ENCODE results near the gene RRP8.

DNA sequence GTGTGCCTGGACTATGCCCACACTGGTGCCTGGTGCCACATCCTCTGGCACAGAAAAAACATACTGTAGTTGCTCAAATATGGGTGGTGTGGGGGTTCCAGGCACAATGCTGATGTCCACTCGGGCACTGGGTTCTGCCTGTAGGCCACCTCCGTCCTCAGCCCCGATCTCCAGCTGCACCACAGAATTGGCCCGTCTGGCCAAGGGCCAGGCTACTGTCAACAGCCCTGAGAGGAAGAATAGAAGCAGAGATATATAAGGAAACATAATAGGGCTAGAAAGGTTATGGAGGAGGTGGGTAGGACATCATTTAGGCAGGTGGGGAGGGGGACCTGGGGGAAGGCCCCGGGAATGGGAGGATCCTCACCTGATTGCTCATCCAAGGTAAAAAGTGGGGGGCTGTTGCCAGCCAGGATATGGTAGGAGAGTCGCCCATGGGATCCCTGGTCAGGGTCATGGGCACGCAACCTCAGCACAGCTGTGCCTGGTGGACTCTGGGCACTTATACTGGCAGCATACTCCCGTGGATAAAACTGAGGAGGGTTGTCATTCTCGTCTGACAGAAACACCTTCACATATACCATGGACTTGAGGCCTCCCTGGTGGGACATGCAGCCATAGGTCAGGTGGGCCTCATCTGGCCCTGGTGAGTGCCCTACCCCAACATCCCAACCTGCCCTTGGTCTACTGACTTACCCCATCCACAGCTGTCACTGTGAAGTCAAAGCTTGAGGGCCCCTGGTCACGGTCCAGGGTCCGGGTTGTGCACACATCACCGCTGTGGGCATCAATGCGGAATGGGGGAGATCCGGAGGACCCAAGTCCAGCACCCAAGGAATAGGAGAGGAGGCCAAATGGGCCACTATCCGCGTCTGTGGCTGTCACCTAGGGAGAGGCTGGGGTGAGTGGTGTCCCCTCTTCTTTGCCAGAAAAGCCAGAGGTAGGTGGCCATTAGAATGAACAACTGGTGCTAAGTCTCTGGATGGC is 30.3 kb upstream of the RRP8 start:
- no peak for TF ChIP-seq CTCF (IDR thresholded peaks at IDR 0.05; ENCODE audit: poor library complexity, severe bottlenecking)
- TF ChIP-seq EP300 (conservative IDR thresholded peaks at IDR 0.05; ENCODE audit: poor library complexity, severe bottlenecking), result no peak
- no peak for TF ChIP-seq REST (IDR thresholded peaks at IDR 0.05; ENCODE audit: borderline replicate concordance)
- TF ChIP-seq TAF1 (IDR thresholded peaks at IDR 0.05; ENCODE audit: low read depth), result no peak

Measured in neural cell (in vitro differentiated cells).